GM21367 (cell line): ENCODE data around the gene TXLNA.

Experiments used
- ATAC-seq: cut with Tn5 transposase; IDR thresholded peaks from one replicate; pipeline ENCODE4 v1.9.1; 2021; ENCODE audit not compliant: unreplicated experiment

Gene TXLNA

GRCh38 chr1:32242341-32242851 is 62.9 kb downstream of the TXLNA start:
- no peak for ATAC-seq

GRCh38 chr1:32246888-32247273 is 67.4 kb downstream of the TXLNA start, which contains the start of gene FAM167B:
Gene FAM167B (plus strand): TSS chr1:32247222. CDS start chr1:32247422, 200 bp downstream.
- ATAC-seq, result no peak

- ATAC-seq, result no peak
These were observed 68.0 kb downstream of the TXLNA start for GRCh38 chr1:32247452-32247851.
